Osteocyte (in vitro differentiated cells): ENCODE data around the gene PRIMA1. TPM values are rescaled to one million over a fixed set of nuclear protein-coding genes. Genes with fewer than 3 reads are reported as not detected.

Source experiments
- DNase-seq: peaks from one replicate; pipeline ENCODE4 v3.0.0; 2021; ENCODE audit warnings: mixed read lengths; ENCODE audit not compliant: unreplicated experiment; ENCODE audit errors: extremely low spot score
- H3K27ac Mint-ChIP-seq: one replicate; pipeline ENCODE4 v1.8.0; 2021; ENCODE audit warnings: mild to moderate bottlenecking, mixed read lengths; ENCODE audit not compliant: unreplicated experiment
- H3K27me3 Mint-ChIP-seq: one replicate; pipeline ENCODE4 v1.8.0; 2021; ENCODE audit warnings: mixed read lengths; ENCODE audit not compliant: unreplicated experiment
- H3K36me3 Mint-ChIP-seq: one replicate; pipeline ENCODE4 v1.8.0; 2021; ENCODE audit warnings: mixed read lengths; ENCODE audit not compliant: unreplicated experiment
- H3K4me1 Mint-ChIP-seq: one replicate; pipeline ENCODE4 v1.8.0; 2021; ENCODE audit warnings: mixed read lengths; ENCODE audit not compliant: unreplicated experiment
- H3K4me3 Mint-ChIP-seq: one replicate; pipeline ENCODE4 v1.8.0; 2021; ENCODE audit warnings: mild to moderate bottlenecking, moderate library complexity, mixed read lengths; ENCODE audit not compliant: unreplicated experiment
- H3K9me3 Mint-ChIP-seq: one replicate; pipeline ENCODE4 v1.8.0; 2021; ENCODE audit warnings: mixed read lengths; ENCODE audit not compliant: unreplicated experiment
- CTCF ChIP-seq: fragments of 200-600 bp; sonication (generic); IDR thresholded peaks from 2 replicates; pipeline ENCODE4 v1.5.0; 2021; ENCODE audit warnings: antibody characterized with exemption, mild to moderate bottlenecking, moderate library complexity
- long read RNA-seq: library from polyadenylated mRNA; unstranded; transcript quantifications from one replicate; pipeline ENCODE4 v2.0.0, GENCODE V29; 2021
- total RNA-seq: library from RNA; stranded (reverse); gene quantifications from 2 replicates; pipeline ENCODE4 v1.2.1, GENCODE V29; 2021

Gene PRIMA1
- not detected in 2 replicates for total RNA-seq
- long read RNA-seq, result 0 reads

- no peak for TF ChIP-seq CTCF
- Mint-ChIP-seq H3K36me3 (no peaks in the 10 kb centered on the region), H3K27ac (no peak within 1 kb of the TSS)
These were observed at the start of gene PRIMA1 for GRCh38 chr14:93788293-93788542. TSS of gene PRIMA1 (minus strand) at chr14:93788485. CDS start at chr14:93787718, 767 bp downstream.

GRCh38 chr14:93834699-93835371 is 46.5 kb upstream of the PRIMA1 start:
- no peak for TF ChIP-seq CTCF
- DNase-seq, result no peak
- peaks cover 4% of the 10 kb centered on the region for H3K9me3 Mint-ChIP-seq
- no peaks in the 10 kb centered on the region for H3K27me3 Mint-ChIP-seq
- H3K4me3 Mint-ChIP-seq, result no peak overlapping the region
- no peaks in the 10 kb centered on the region for H3K36me3 Mint-ChIP-seq
- H3K27ac Mint-ChIP-seq, result no peak overlapping the region
- no peaks in the 10 kb centered on the region for H3K4me1 Mint-ChIP-seq

More at GRCh38 chr14:93788293-93788542, at the start of gene PRIMA1:
- peak within 1 kb of the TSS; percentile 10 for H3K4me3 Mint-ChIP-seq
- peaks cover 38% of the 10 kb centered on the region for H3K27me3 Mint-ChIP-seq
- no peak for DNase-seq
- H3K4me1 Mint-ChIP-seq, result peaks cover 6% of the 10 kb centered on the region
- no peaks in the 10 kb centered on the region for H3K9me3 Mint-ChIP-seq

- Mint-ChIP-seq H3K27ac (no peak overlapping the region), H3K36me3 (no peaks in the 10 kb centered on the region)
These were observed 44.4 kb upstream of the PRIMA1 start for GRCh38 chr14:93832665-93833064.

GRCh38 chr14:93832081-93832480 is 43.8 kb upstream of the PRIMA1 start:
- Mint-ChIP-seq H3K36me3 (no peaks in the 10 kb centered on the region), H3K4me3 (no peak overlapping the region), H3K27me3 (no peaks in the 10 kb centered on the region), H3K9me3 (peaks cover 7% of the 10 kb centered on the region), H3K27ac (no peak overlapping the region), H3K4me1 (no peaks in the 10 kb centered on the region)
- TF ChIP-seq CTCF, result no peak
- DNase-seq, result no peak

More at GRCh38 chr14:93832665-93833064, 44.4 kb upstream of the PRIMA1 start:
- Mint-ChIP-seq H3K27me3 (no peaks in the 10 kb centered on the region), H3K9me3 (peaks cover 7% of the 10 kb centered on the region), H3K4me1 (no peaks in the 10 kb centered on the region), H3K4me3 (no peak overlapping the region)
- no peak for TF ChIP-seq CTCF
- no peak for DNase-seq

GRCh38 chr14:93830753-93831461 is 42.6 kb upstream of the PRIMA1 start:
- no peak for DNase-seq
- H3K27ac Mint-ChIP-seq, result no peak overlapping the region
- no peaks in the 10 kb centered on the region for H3K4me1 Mint-ChIP-seq
- peaks cover 7% of the 10 kb centered on the region for H3K9me3 Mint-ChIP-seq
- H3K4me3 Mint-ChIP-seq, result no peak overlapping the region
- no peaks in the 10 kb centered on the region for H3K27me3 Mint-ChIP-seq
- no peaks in the 10 kb centered on the region for H3K36me3 Mint-ChIP-seq
- TF ChIP-seq CTCF, result no peak
